ENCODE results near the gene DELE1.

The DELE1 gene

DNA sequence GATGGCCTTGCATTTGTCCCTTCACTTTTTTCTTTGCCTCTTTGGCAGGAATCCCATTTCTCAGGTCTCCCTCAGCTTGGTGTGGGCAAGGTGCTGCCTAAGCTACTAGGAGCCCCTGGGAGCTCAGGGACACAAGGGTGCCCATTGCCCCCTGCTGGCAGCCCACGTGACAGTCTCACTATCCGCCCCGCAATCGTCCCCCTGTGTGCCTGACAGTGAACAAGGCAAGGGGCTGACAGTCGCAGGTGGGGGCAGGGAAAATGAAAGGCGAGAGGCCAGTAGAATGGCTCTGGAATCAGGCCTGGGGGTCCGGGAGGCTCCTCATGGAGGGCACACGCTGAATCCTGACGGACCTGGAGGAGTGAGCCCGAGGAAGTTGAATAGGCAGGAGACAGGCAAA, 36.3 kb downstream of the DELE1 start:
- DNase-seq: peak in 1 of 2 donors; percentile 18

DNA sequence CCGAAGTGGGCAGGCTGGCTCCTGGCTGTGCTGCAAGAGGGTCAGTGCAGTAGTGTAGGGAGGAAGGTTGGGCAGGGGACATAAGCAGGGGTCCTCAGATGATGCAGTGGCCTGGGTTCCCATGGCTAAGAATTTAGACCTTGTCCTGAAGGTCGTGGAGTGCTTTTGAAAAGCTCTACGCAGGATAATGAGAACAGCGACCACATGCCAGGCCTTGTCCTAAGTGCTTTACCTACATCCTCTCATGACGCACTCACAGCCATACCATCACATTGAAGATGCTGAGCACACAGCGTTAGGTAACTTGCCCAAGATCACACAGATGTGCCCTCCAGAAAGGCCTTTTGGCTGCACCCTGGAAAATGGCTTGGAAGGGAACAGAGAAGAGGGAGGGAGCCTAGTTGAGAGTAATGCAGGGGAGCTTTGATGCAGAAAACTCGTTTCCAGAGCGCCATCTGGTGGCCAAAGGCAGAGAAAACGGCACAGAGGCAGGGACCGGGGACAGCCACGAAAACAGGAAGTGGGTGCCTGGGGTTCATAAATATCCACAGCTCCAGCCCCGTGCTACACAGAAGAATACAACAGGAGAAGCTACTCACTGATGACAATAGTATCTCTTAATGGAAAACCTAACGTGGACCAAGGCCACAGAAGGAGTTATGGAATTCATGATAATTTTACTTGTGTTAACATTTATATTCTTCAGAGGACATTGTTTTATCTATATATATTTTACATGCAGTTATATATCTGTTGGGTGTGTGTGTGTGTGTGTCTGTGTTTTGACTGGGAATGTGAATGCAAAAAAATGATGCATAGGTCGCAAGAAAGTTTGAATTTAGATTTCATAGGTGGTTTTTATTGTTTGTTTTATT, 37.0 kb downstream of the DELE1 start:
- peak; percentile 84 to 91 for DNase-seq

DNA sequence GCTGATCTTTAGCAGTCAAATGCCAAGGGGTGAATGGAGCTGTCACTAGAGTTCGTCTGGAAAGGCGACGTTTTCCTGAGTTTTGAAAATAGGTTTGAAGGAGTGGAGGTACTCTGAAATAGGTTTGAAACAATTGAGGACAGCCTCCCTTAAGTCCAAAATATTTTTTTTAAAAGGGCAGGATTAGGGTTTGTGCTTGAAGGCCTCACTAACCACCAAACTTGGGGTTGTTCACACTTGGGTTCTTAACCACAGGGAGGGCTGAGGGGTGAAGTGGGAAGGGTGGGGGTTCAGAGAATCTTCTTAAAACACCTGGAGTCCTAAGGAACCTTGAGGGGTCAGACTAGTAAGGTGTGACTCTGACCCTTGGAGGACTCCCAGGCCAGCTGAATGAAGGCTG, 37.8 kb downstream of the DELE1 start:
- no peak for DNase-seq

DNA sequence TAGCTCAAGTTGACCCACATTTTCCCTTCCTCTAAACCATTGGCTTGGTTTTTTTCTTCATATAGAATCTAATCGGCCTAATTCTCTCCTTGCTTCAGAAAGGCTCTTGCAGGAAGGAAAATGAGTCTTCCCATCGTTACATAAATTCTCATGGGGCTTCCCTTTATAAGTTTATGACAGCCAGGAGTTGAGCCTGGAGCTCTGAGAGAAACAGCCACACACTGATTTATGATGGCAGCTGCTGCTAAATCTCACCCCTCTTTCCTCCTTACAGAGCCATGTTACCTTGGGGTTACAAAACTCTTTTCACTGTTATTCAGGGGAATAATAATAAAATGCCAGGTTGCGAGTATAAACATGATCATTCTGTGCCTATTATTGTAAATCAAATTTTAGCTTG, 40.0 kb downstream of the DELE1 start:
- DNase-seq: no peak

DNA sequence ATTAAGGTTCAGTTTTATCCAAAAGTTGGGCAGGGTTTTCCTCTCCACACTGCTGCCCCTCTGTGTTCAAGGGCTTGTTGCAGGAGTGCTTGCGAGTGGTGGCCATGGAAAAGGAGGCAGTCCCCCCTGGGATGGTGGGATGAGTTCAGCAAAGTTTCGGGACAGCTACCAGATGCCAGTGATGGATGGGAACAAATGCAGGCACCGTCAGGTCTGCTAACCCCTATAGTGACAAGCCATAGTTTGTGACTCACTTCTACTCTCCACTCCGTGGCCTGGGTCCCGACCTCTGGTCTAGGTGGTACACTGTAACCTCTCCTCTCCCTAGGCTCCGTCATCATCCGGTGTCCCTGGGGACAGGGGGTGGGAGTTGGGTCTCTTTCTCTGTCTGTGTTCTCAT, 41.4 kb downstream of the DELE1 start:
- no peak for DNase-seq

DNA sequence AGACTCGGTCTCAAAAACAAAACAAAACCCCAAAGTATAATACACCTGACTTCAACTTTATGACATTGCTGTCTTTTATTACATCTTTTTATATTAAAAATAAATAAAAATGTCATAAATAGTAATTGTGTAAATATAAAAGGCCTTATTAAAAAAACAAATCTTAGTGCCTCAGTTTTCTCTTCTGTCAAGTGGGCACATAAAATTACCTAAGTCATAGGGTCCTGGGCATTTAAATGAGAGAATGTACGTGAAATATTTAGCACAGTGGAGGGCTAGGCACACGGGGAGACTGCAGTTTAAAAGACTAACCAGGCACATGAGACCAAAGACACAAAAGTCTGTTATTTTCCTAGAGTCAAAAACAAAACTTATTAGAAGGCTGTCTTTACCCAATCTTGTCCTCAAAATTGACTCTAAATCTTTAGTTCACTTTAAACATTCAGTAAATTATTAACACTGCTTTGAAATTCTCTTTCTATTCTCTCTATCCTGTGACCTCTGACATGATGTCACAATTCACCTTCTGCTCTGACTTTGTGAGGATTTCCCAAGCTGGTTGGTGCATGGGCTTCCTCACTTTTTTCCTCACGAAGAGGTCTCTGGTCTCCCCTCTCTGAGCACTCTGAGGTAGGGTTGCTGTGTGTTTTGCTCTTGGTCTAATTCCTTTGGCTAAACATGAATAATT, 42.7 kb downstream of the DELE1 start:
- DNase-seq: no peak

DNA sequence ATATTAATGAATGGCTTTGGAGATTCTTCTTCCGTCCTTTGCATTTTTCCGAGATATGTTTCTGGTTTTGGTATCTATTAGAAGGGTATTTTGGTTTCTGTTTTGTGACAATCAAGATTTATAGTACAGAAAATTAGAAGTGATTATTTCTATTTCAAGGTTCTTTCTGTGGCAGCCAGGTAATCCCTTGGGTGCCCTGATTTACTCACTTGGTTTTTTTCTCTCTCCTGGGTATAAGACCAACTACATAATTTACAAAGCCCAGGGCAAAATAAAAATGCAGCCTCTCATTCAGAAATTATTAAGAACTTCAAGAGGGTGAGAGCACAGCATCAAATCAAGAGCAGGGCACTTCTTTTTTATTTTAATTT, 43.3 kb downstream of the DELE1 start:
- DNase-seq: no peak

DNA sequence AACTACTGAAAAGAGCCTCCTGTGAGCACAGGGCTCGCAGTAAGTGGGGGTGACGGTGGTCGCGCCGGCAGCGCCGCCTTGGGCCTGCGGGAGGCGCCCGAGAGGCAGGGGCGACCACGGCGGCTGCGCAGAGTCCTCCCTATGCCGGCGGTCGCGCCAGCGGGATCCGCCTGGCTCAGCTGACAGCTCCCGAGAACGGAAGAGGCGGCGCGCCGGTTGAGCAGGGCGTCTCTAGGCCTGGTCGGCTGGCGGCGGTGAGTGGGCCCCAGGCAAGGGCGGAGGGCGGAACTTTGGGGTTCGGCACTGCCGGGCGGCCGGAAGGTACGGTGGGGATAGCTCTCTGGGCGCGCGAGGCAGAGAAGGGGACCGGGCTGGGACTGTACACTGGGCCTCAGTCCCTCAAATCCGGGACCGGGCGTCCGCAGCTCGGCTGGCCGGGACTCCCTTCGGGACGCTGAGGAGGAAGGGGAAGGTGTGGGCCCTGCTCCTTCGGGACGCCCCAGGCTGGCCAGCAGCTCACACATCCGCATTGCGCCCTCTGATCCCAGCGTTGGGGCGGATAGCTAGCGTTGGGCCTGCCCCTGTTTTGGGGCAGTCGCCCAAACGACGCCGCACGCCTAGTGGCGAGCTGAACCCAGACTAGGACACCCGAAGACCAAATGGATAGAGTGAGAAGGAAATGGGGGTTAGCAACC, 45.4 kb downstream of the DELE1 start, which contains the start of gene RNF14:
RNF14 (plus strand) TSS at position 192 of the 695 bp plus-strand sequence. CDS start 4,484 bp downstream, outside the sequence.
- peak; percentile 88 to 91 for DNase-seq

DNA sequence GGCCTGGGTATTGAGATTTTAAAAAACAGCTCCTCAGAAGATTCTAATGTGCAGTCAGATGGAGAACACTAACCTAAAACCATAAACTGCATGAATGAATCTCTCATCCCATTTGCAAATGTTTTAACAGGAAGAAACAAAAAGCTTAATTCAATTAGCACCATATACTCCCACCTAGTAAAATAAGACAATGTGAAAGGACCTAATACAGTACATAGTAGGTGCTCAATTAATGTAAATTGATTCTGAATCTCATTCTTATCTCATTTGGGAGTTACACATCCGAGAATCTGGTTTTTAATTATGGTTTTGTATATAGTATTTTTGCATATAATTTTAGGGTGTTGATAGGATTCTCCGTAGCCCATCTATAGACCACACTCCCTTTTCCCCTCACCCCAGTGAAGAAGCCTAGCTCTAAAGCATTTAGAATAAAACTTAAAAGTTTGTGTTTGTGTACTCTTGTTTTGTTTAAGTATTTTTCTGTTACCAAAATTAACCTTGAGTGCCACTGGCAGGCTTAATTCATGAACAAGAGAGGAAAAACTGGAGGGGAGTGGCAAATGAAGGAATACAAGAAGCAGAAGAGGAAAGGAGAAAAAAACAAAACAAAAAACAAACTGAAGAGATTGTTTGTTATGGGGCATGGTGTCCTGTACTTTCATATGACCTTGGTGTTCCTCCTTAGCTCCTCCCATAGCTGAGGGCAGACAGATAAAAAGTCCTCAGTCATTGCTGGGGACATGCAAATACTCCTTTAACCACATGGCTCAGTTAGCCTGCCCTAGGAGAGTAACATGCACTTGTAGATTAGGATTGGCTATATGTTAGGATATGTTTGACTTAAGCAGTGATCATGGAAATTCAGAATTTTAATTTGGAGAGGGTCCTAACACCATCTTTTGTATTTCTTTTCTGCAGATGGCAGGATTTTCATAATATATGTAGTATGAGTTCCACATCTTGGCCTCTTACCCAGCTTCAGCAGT, 46.4 kb downstream of the DELE1 start:
- no peak for DNase-seq

DNA sequence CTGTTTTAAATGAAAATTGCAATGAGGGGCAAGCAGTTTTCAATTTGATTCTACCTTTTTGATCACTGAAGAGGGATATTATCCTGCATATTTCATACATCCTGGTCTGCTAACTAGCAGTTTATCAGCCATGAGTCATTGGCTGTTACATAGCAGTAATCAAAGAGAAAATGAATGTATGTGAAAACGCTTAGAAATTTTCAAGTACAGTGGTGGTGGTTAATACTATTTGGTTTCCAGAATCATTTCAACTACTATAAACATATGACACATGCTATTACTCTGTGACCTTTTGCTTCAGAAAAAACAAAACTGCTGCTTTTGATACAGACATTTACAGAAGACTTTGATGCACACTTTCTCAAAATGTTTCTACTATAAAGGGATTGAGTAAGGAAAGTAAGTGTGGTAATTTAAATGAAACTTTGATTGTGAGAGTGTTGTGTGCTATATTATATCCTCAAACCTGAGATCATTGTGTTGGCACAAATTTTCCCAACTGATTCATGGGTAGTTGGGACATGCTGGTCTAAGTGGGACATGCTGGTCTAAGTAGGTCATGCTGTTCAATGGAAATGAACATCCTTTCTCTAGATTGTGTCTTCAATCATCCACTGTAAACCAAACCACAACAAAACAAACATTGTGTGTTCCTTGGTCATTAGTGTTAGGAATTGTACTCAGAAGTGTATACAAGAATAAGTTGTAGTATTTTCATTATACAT, 50.4 kb downstream of the DELE1 start:
- DNase-seq: no peak

DNA sequence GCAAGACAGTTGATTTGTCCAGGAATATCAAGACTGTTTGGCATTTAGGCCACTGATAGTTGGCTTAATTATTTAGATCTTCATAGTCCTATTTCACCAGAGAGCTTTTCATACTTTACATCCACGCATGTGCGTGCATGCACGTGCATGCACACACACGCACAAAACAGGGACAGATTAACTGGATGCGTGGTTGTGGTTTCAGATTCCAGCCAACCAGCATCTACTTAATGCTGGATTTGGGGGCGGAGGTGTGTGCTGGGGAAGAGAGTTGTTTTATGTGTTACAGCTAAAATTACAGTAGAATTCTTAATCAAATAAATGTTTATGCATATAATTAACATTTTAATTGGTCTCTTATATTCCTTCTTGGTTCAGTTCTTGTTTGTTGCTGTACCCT, 52.5 kb downstream of the DELE1 start:
- DNase-seq: no peak

DNA sequence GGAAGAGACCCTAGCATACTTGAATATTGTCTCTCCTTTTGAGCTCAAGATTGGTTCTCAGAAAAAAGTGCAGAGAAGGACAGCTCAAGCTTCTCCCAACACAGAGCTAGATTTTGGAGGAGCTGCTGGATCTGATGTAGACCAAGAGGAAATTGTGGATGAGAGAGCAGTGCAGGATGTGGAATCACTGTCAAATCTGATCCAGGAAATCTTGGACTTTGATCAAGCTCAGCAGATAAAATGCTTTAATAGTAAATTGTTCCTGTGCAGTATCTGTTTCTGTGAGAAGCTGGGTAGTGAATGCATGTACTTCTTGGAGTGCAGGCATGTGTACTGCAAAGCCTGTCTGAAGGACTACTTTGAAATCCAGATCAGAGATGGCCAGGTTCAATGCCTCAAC, 54.7 kb downstream of the DELE1 start:
- no peak for DNase-seq

DNA sequence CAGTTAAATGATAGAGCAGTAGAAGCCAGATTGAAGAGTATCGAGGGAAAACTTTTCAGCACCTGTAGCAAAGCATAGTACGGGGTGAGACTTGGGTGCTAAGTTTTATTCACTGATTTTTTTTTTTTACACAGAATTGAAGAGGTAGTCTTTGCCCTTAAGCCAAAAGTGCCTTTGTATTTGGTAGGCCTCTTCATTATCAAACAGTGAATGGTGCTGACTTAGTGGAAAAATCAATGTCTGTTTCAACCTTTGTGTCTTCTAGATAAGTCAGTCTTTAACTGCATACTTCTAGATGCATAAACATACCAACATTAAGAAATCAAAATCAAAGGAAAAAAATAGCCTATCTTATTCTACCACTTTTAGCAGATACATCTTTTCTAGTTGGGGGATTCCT, 59.0 kb downstream of the DELE1 start:
- no peak for DNase-seq

DNA sequence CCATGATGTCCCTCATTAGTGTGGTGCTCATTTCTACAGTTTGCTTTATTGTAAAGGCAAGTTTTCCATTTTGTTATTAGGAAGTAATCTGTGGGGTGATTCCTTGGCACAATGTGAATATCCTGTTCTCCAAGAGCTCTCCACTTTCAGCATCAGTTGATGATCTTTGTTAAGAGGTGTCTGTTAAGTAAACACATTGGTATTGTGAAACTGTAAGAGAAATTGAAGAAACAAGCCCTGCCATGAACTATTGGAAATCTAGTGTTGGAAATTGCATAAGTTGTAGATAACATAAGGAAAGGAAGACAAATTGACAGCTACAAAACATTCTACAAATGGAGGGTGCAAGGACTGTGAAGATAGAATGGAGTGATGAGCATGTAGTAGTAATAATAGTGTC, 62.4 kb downstream of the DELE1 start:
- DNase-seq: no peak

DNA sequence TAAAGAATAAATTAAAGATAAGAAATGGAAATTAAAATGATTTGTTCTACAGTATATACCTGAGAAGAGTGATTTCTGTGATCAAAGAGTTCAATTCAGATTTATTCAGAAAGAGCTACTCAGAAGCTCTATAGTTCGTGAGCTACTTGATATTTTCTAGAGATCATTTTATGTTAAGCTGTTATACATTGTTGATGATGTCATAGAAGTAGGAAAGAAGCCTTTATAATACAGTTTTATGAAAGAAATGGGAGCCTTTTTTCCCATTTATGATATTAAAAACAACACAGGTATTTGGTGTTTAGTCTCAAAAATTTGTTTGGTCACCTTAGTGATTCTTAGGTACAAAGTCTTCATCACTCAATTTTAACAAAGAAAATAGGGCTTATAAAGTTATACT, 66.0 kb downstream of the DELE1 start:
- no peak for DNase-seq
